A549 (cell line): ENCODE results near the gene INSL3. TPM values are rescaled to one million over a fixed set of nuclear protein-coding genes. Genes with fewer than 3 reads are reported as not detected.

Source experiments
- ATAC-seq, 2 experiments: fragments of 200-7000 bp in 1 of 2; fragments of >200 bp in 1 of 2; cut with Nextera tagmentation in 1 of 2; cut with Tn5 transposase in 1 of 2; 3 replicates each; pipeline versions ENCODE4 v1.8.0 to v1.9.1; 2018 to 2020; ENCODE audit warnings: mild to moderate bottlenecking in 1 of 2, moderate library complexity in 1 of 2
- CTCF ChIA-PET: fragments of 300-600 bp; sonication (Branson Sonifier 250); formaldehyde crosslinking; extraction: SDS; loops from one replicate; lab custom pipeline; 2021; ENCODE audit warnings: antibody characterized with exemption, inconsistent platforms; lab: Yijun Ruan, JAX
- POLR2A ChIA-PET: fragments of 350-600 bp; formaldehyde crosslinking; extraction: SDS; loops from one replicate; lab custom pipeline; 2021; ENCODE audit warnings: antibody characterized with exemption, inconsistent platforms; lab: Yijun Ruan, JAX
- DNase-seq, 2 experiments: peaks; one replicate each; pipeline versions ENCODE4 v3.0.0 to v3.0.0-alpha.2; 2011 to 2016; ENCODE audit warnings: low read depth in 1 of 2, low spot score in 1 of 2
- FAIRE-seq: peaks from 2 replicates; lab custom pipeline; 2011; peaks lifted over from hg19 to GRCh38; lab: Jason Lieb, UNC
- H3K27ac ChIP-seq, 2 experiments: fragments of >200 bp; sonication (Bioruptor Twin); formaldehyde crosslinking; 3 replicates each; pipeline ENCODE4 v1.5.1; 2016 to 2017
- H3K4me1 ChIP-seq: fragments of >200 bp; sonication (Bioruptor Twin); formaldehyde crosslinking; 3 replicates; pipeline ENCODE4 v1.6.1; 2016
- H3K4me2 ChIP-seq: fragments of >200 bp; sonication (Bioruptor Twin); formaldehyde crosslinking; 3 replicates; pipeline ENCODE4 v1.6.1; 2016
- H3K4me3 ChIP-seq: fragments of >200 bp; sonication (Bioruptor Twin); formaldehyde crosslinking; 3 replicates; pipeline ENCODE4 v1.5.1; 2016
- H3K9me3 ChIP-seq: fragments of >200 bp; sonication (Bioruptor Twin); formaldehyde crosslinking; 3 replicates; pipeline ENCODE4 v1.6.1; 2016
- ATOH8 ChIP-seq: fragments of 250-450 bp; sonication (Bioruptor Pico); IDR thresholded peaks from 2 replicates; pipeline ENCODE4 v1.5.0; 2020; ENCODE audit warnings: low read depth, mild to moderate bottlenecking, moderate library complexity
- CEBPB ChIP-seq, 2 experiments: fragments of >200 bp in 1 of 2; sonication (Bioruptor Twin) in 1 of 2; formaldehyde crosslinking in 1 of 2; IDR thresholded peaks; 2 replicates each; pipeline ENCODE4 v1.6.1; 2012 to 2016
- CTCF ChIP-seq: fragments of >200 bp; sonication (Bioruptor Twin); formaldehyde crosslinking; IDR thresholded peaks from 3 replicates; pipeline ENCODE4 v1.5.1; 2016
- E2F6 ChIP-seq: IDR thresholded peaks from 2 replicates; pipeline ENCODE4 v1.6.1; 2012; ENCODE audit warnings: low read depth, borderline replicate concordance
- ESRRA ChIP-seq: fragments of 150-350 bp; IDR thresholded peaks from 2 replicates; pipeline ENCODE4 v1.6.1; 2014; ENCODE audit warnings: mild to moderate bottlenecking, low read length, borderline replicate concordance
- HDAC2 ChIP-seq: fragments of 200-600 bp; sonication (generic); IDR thresholded peaks from 2 replicates; pipeline ENCODE4 v1.6.1; 2016
- HES2 ChIP-seq: fragments of >200 bp; sonication (Bioruptor Twin); formaldehyde crosslinking; IDR thresholded peaks from 2 replicates; pipeline ENCODE4 v1.6.1; 2016
- HMGXB4 ChIP-seq: fragments of 250-450 bp; sonication (Bioruptor Pico); IDR thresholded peaks from 2 replicates; pipeline ENCODE4 v1.5.0; 2021; ENCODE audit warnings: mild to moderate bottlenecking, moderate library complexity, borderline replicate concordance
- HOXB13 ChIP-seq: fragments of 250-450 bp; sonication (Bioruptor Pico); IDR thresholded peaks from 2 replicates; pipeline ENCODE4 v1.5.0; 2020; ENCODE audit warnings: low read depth, mild to moderate bottlenecking, moderate library complexity
- MAFK ChIP-seq: fragments of 450-650 bp; IDR thresholded peaks from 2 replicates; pipeline ENCODE4 v1.6.1; 2014; ENCODE audit not compliant: partially characterized antibody
- NFE2L2 ChIP-seq: fragments of 150-350 bp; conservative IDR thresholded peaks from 2 replicates; pipeline ENCODE4 v1.6.1; 2014; ENCODE audit warnings: low read length
- NR3C1 ChIP-seq: fragments of >200 bp; sonication (Bioruptor Twin); formaldehyde crosslinking; IDR thresholded peaks from 3 replicates; pipeline ENCODE4 v1.6.1; 2017
- POLR2AphosphoS2 ChIP-seq: conservative IDR thresholded peaks from 2 replicates; pipeline ENCODE4 v1.6.1; 2012; ENCODE audit warnings: low read length, improper control_type of control experiment, inconsistent platforms
- RAD21 ChIP-seq, 2 experiments: fragments of >200 bp in 1 of 2; sonication (Bioruptor Twin) in 1 of 2; formaldehyde crosslinking in 1 of 2; IDR thresholded peaks in 1 of 2; conservative IDR thresholded peaks in 1 of 2; 2 replicates in 1 of 2; 3 replicates in 1 of 2; pipeline ENCODE4 v1.6.1; 2012 to 2018; ENCODE audit warnings: inconsistent platforms in 1 of 2
- REST ChIP-seq: fragments of 200-600 bp; sonication (generic); IDR thresholded peaks from 2 replicates; pipeline ENCODE4 v1.6.1; 2016; ENCODE audit warnings: antibody characterized with exemption, mild to moderate bottlenecking, moderate library complexity
- SMC3 ChIP-seq: fragments of >200 bp; sonication (Bioruptor Twin); formaldehyde crosslinking; IDR thresholded peaks from 3 replicates; pipeline ENCODE4 v1.6.1; 2018; ENCODE audit warnings: inconsistent platforms
- SREBF2 ChIP-seq: fragments of 450-650 bp; IDR thresholded peaks from 2 replicates; pipeline ENCODE4 v1.6.1; 2014; ENCODE audit warnings: mild to moderate bottlenecking, moderate library complexity
- TP53 ChIP-seq: fragments of 250-450 bp; sonication (Bioruptor Pico); IDR thresholded peaks from 2 replicates; pipeline ENCODE4 v1.5.0; 2021; ENCODE audit warnings: mild to moderate bottlenecking, moderate library complexity
- ZNF302 ChIP-seq: fragments of 250-450 bp; sonication (Bioruptor Pico); IDR thresholded peaks from 2 replicates; pipeline ENCODE4 v1.9.0; 2021; ENCODE audit warnings: inconsistent platforms, mild to moderate bottlenecking, moderate library complexity
- WGBS: methylation state at CpG from one replicate; pipeline ENCODE4 v1.1.6; 2017; ENCODE audit errors: missing lambda C conversion rate; 5-methylcytosine and 5-hydroxymethylcytosine counted together
- polyA plus RNA-seq, 4 experiments: library from polyadenylated mRNA; depleted of rRNA in 3 of 4; stranded (reverse); fragments of >200 nt; fragmentation: RNase III in 1 of 4; extraction: RNeasy Plus Mini Kit Qiagen cat#74134 plus additional on column Dnase treatment in 1 of 4; gene quantifications; 2 replicates in 3 of 4; 3 replicates in 1 of 4; pipeline ENCODE4 v1.2.3, GENCODE V29; 2011 to 2017

The INSL3 gene
- polyA plus RNA-seq, 2 of the 4 experiments (the other 2 are of a cell fraction): 0.25 to 0.27 TPM

- H3K27ac ChIP-seq: no peak overlapping the region
- peak; percentile 80 for TF ChIP-seq CTCF
- peak; percentile 74 for TF ChIP-seq SMC3
- peak; percentile 89 to 95 for TF ChIP-seq RAD21 (conservative IDR thresholded peaks at IDR 0.05 in 1 of 2, IDR thresholded peaks at IDR 0.05 in 1 of 2)
- TF ChIP-seq TP53 (CRISPR knock-in tag): no peak
- no peak for TF ChIP-seq NR3C1
- TF ChIP-seq E2F6: no peak
- TF ChIP-seq, all 56 proteins: peak for 3
- DNase-seq: peak; percentile 67 to 81
- H3K4me2 ChIP-seq: no peak overlapping the region
- H3K4me1 ChIP-seq: 0 out of 3 replicates have a peak, but pooled peaks cover 3% of the 10 kb centered on the region
- no peak for FAIRE-seq
- CTCF ChIA-PET: interaction anchor here (0.5 to 3.3 kb wide), 30 partner anchors 8 to 443 kb away, joined by 3 to 19 read pairs (median 4); partner anchors contain the start of genes B3GNT3 and CCDC124
- POLR2A ChIA-PET: no interaction called here
- no peaks in the 10 kb centered on the region for H3K9me3 ChIP-seq
- H3K4me3 ChIP-seq: no peak overlapping the region
- WGBS: 9% methylated on average over 27 of the region's 29 CpGs
- peak; percentile 69 to 75; a peak in 5 of 6 replicates for ATAC-seq
These were observed 34.2 kb upstream of the INSL3 start for GRCh38 chr19:17855280-17856152.

- 88% methylated on average over 6 of the region's 6 CpGs for WGBS
- Histone ChIP-seq H3K4me3 (no peak overlapping the region), H3K27ac (no peak overlapping the region), H3K4me1 (0 out of 3 replicates have a peak, but pooled peaks cover 2% of the 10 kb centered on the region), H3K4me2 (no peak overlapping the region), H3K9me3 (no peaks in the 10 kb centered on the region)
- CTCF ChIA-PET: interaction anchor here (0.6 to 1.8 kb wide), 4 partner anchors 69 to 437 kb away, joined by 3 to 10 read pairs (median 6); no protein-coding TSS in a partner anchor
- no peak for TF ChIP-seq MAFK
- TF ChIP-seq NFE2L2: no peak
- TF ChIP-seq HDAC2: no peak
- no peak for TF ChIP-seq RAD21 (conservative IDR thresholded peaks at IDR 0.05 in 1 of 2, IDR thresholded peaks at IDR 0.05 in 1 of 2)
- POLR2A ChIA-PET: interaction anchor here (0.6 kb wide), 1 partner anchor 51 kb away, joined by 3 read pairs; no protein-coding TSS in a partner anchor
- DNase-seq (no peak), FAIRE-seq (no peak), ATAC-seq (no peak)
These were observed 32.7 kb upstream of the INSL3 start for GRCh38 chr19:17854061-17854460.

- CTCF ChIA-PET: interaction anchor here (0.8 to 1.5 kb wide), 5 partner anchors 11 to 84 kb away, joined by 3 read pairs; partner anchors contain the start of gene RPL18A
- 86% methylated on average over 12 of the region's 14 CpGs for WGBS
- ATAC-seq: no peak
- DNase-seq: no peak
- Histone ChIP-seq H3K4me2 (no peak overlapping the region), H3K27ac (no peak overlapping the region), H3K4me1 (no peaks in the 10 kb centered on the region), H3K4me3 (no peak overlapping the region), H3K9me3 (no peaks in the 10 kb centered on the region)
- POLR2A ChIA-PET: no interaction called here
- TF ChIP-seq SREBF2 (no peak), ESRRA (no peak), HES2 (no peak), ATOH8 (CRISPR knock-in tag) (no peak), HOXB13 (no peak), REST (no peak), ZNF302 (no peak), POLR2AphosphoS2 (no peak), HMGXB4 (CRISPR knock-in tag) (no peak), CEBPB (IDR thresholded peaks at IDR 0.05) (no peak)
- FAIRE-seq: no peak
These were observed 27.4 kb upstream of the INSL3 start for GRCh38 chr19:17848595-17849292.
